HL-60 (cell line): ENCODE results near the gene HRCT1.

Experiments
- GABPA ChIP-seq: IDR thresholded peaks from 2 replicates; pipeline ENCODE4 v1.6.1; 2012; ENCODE audit warnings: low read depth
- POLR2AphosphoS5 ChIP-seq: IDR thresholded peaks from 2 replicates; pipeline ENCODE4 v1.6.1; 2012; ENCODE audit warnings: low read depth
- SPI1 ChIP-seq: IDR thresholded peaks from 2 replicates; pipeline ENCODE4 v1.6.1; 2012; ENCODE audit warnings: low read depth, mild to moderate bottlenecking, borderline replicate concordance
- TF ChIP-seq, protein P1 (sequence below): IDR thresholded peaks from one replicate; pipeline ENCODE4 v1.5.1; 2011; ENCODE audit warnings: low read length, control low read depth, inconsistent platforms; ENCODE audit not compliant: insufficient read depth
- TF ChIP-seq, protein P2 (sequence below): IDR thresholded peaks from 2 replicates; pipeline ENCODE4 v1.6.1; 2012; ENCODE audit warnings: low read depth; ENCODE audit not compliant: insufficient replicate concordance

DNA sequence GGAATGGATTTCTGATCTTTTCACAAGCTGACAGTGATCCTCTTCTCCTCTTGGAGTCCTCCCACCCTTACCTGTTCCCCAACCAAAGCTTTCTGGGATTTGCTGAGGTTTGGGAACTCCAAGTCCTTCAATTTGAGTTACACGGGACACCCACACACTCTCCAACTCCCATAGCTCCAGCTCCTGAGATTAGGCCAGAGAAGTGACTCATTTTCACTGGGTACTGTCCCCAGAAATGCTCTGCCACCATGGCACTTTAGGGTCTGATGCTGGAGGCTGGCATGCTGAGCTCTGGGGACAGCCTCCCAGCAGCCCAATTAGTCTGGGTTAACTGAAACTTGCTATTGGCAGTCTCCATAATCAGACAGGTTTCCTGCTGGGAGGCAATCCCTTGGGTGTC is 14.0 kb upstream of the HRCT1 start:
- TF ChIP-seq, protein P1, sequence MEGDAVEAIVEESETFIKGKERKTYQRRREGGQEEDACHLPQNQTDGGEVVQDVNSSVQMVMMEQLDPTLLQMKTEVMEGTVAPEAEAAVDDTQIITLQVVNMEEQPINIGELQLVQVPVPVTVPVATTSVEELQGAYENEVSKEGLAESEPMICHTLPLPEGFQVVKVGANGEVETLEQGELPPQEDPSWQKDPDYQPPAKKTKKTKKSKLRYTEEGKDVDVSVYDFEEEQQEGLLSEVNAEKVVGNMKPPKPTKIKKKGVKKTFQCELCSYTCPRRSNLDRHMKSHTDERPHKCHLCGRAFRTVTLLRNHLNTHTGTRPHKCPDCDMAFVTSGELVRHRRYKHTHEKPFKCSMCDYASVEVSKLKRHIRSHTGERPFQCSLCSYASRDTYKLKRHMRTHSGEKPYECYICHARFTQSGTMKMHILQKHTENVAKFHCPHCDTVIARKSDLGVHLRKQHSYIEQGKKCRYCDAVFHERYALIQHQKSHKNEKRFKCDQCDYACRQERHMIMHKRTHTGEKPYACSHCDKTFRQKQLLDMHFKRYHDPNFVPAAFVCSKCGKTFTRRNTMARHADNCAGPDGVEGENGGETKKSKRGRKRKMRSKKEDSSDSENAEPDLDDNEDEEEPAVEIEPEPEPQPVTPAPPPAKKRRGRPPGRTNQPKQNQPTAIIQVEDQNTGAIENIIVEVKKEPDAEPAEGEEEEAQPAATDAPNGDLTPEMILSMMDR: no peak
- TF ChIP-seq GABPA: no peak
- TF ChIP-seq SPI1: no peak
- TF ChIP-seq, protein P2, sequence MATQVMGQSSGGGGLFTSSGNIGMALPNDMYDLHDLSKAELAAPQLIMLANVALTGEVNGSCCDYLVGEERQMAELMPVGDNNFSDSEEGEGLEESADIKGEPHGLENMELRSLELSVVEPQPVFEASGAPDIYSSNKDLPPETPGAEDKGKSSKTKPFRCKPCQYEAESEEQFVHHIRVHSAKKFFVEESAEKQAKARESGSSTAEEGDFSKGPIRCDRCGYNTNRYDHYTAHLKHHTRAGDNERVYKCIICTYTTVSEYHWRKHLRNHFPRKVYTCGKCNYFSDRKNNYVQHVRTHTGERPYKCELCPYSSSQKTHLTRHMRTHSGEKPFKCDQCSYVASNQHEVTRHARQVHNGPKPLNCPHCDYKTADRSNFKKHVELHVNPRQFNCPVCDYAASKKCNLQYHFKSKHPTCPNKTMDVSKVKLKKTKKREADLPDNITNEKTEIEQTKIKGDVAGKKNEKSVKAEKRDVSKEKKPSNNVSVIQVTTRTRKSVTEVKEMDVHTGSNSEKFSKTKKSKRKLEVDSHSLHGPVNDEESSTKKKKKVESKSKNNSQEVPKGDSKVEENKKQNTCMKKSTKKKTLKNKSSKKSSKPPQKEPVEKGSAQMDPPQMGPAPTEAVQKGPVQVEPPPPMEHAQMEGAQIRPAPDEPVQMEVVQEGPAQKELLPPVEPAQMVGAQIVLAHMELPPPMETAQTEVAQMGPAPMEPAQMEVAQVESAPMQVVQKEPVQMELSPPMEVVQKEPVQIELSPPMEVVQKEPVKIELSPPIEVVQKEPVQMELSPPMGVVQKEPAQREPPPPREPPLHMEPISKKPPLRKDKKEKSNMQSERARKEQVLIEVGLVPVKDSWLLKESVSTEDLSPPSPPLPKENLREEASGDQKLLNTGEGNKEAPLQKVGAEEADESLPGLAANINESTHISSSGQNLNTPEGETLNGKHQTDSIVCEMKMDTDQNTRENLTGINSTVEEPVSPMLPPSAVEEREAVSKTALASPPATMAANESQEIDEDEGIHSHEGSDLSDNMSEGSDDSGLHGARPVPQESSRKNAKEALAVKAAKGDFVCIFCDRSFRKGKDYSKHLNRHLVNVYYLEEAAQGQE: no peak
- TF ChIP-seq POLR2AphosphoS5: no peak
